Endothelial cell (in vitro differentiated cells): Measurements from ENCODE around the gene AMER1. TPM values are rescaled to one million over a fixed set of nuclear protein-coding genes. Genes with fewer than 3 reads are reported as not detected.
"Not testable (repeated sequence)": the region's sequence is repeated elsewhere in the genome, so short reads cannot be mapped to it uniquely, and the experiment has no call there.

Source experiments
- DNase-seq: peaks from one replicate; pipeline ENCODE4 v3.0.0; 2021; ENCODE audit warnings: low spot score
- H3K27ac Mint-ChIP-seq: one replicate; pipeline ENCODE4 v1.8.0; 2021; ENCODE audit warnings: mixed read lengths, inconsistent platforms; ENCODE audit not compliant: unreplicated experiment
- H3K27me3 Mint-ChIP-seq: one replicate; pipeline ENCODE4 v1.8.0; 2021; ENCODE audit warnings: mild to moderate bottlenecking, moderate library complexity, mixed read lengths, inconsistent platforms; ENCODE audit not compliant: unreplicated experiment
- H3K36me3 Mint-ChIP-seq: one replicate; pipeline ENCODE4 v1.8.0; 2021; ENCODE audit warnings: mild to moderate bottlenecking, low read depth, mixed read lengths, inconsistent platforms; ENCODE audit not compliant: unreplicated experiment
- H3K4me1 Mint-ChIP-seq: one replicate; pipeline ENCODE4 v1.8.0; 2021; ENCODE audit warnings: mild to moderate bottlenecking, mixed read lengths, inconsistent platforms; ENCODE audit not compliant: unreplicated experiment
- H3K4me3 Mint-ChIP-seq: one replicate; pipeline ENCODE4 v1.8.0; 2021; ENCODE audit warnings: mild to moderate bottlenecking, mixed read lengths, inconsistent platforms; ENCODE audit not compliant: unreplicated experiment
- H3K9me3 Mint-ChIP-seq: one replicate; pipeline ENCODE4 v1.8.0; 2021; ENCODE audit warnings: mixed read lengths, inconsistent platforms; ENCODE audit not compliant: unreplicated experiment
- long read RNA-seq: library from polyadenylated mRNA; unstranded; transcript quantifications from one replicate; pipeline ENCODE4 v2.0.0, GENCODE V29; 2020; ENCODE audit not compliant: unreplicated experiment
- total RNA-seq: library from RNA; stranded (reverse); fragmentation: NEBNext Ultra II Directional; extraction: Animal tissue kit (Norgen Biotek cat#: 25700); gene quantifications from one replicate; pipeline ENCODE4 v1.2.1, GENCODE V29; 2021; ENCODE audit not compliant: unreplicated experiment
- TF ChIP-seq, protein P1 (sequence below): fragments of 200-600 bp; sonication (generic); IDR thresholded peaks from one replicate; pipeline ENCODE4 v1.5.0; 2021; ENCODE audit warnings: antibody characterized with exemption; ENCODE audit not compliant: unreplicated experiment

The AMER1 gene
- total RNA-seq = 3.3 TPM
- long read RNA-seq = 0 reads

DNA sequence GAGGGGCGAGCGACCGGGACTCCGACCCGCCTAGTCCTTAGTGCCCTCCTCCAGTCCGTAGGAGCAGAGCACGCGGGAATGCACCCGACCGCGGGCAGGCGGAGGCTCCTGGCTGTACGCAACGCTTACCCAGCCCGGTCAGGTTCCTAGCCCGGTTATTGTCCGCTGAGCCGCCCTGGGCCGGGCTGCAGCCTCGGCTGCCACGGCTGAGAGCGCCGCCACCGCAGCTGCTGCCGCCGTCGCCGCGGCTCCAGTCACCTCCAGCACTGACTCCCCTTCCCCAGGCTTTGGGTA, at the start of gene AMER1:
AMER1 (minus strand) TSS at position 268 of the 294 bp plus-strand sequence. CDS start 12,422 bp downstream, outside the sequence.
- Mint-ChIP-seq H3K27ac (no peak within 1 kb of the TSS), H3K9me3 (no peaks in the 10 kb centered on the region), H3K36me3 (no peaks in the 10 kb centered on the region), H3K27me3 (peaks cover 3% of the 10 kb centered on the region), H3K4me1 (no peaks in the 10 kb centered on the region), H3K4me3 (peak within 1 kb of the TSS; percentile 87)
- no peak for DNase-seq
- TF ChIP-seq, protein P1, sequence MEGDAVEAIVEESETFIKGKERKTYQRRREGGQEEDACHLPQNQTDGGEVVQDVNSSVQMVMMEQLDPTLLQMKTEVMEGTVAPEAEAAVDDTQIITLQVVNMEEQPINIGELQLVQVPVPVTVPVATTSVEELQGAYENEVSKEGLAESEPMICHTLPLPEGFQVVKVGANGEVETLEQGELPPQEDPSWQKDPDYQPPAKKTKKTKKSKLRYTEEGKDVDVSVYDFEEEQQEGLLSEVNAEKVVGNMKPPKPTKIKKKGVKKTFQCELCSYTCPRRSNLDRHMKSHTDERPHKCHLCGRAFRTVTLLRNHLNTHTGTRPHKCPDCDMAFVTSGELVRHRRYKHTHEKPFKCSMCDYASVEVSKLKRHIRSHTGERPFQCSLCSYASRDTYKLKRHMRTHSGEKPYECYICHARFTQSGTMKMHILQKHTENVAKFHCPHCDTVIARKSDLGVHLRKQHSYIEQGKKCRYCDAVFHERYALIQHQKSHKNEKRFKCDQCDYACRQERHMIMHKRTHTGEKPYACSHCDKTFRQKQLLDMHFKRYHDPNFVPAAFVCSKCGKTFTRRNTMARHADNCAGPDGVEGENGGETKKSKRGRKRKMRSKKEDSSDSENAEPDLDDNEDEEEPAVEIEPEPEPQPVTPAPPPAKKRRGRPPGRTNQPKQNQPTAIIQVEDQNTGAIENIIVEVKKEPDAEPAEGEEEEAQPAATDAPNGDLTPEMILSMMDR = no peak

DNA sequence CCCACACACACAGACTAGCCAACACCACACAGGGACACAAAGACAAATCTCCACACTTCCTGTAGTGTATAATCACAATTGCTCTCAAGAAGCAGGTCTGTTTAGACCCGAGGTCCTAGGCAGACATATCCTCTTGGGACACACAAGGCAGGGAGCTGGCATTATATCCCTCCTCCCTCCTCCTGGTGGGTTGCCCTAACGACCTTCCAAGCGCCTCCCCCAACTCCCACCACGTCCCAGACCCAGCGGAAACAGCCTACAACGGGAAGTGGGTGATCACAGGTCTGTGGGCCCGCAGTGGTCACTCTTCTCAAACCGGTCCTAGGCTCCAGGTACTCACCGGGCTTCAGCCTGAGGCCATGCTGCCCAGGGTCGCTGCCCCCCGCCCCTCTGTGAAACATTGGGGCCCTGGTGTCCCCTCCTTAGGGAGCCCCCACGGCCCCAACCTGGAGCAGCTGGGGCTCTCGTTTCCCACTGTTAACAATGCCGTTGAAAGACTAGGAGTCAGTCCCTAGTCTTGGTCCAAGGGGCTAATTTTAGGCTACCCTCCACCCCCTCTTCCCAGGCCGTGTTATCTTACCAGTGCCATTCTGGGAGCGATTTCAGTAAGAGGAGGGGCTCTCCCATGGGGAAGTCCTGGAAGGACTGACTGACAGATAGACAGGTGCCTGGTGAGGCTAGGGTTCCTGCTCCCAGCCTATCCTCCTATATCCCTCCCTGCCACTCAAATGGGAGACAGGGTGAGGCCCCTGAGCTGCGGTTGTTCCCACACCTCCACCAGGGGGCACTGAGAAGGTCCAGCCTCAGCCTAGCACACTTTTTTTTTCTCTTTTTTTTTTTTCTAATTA, 24.8 kb upstream of the AMER1 start, which contains the start of gene ASB12:
ASB12 (minus strand) TSS at position 485 of the 848 bp plus-strand sequence. CDS start 4,957 bp downstream, outside the sequence.
- H3K36me3 Mint-ChIP-seq = no peaks in the 10 kb centered on the region
- TF ChIP-seq, protein P1 = no peak
- no peaks in the 10 kb centered on the region for H3K9me3 Mint-ChIP-seq
- H3K27me3 Mint-ChIP-seq = no peaks in the 10 kb centered on the region
- H3K4me1 Mint-ChIP-seq = no peaks in the 10 kb centered on the region
- DNase-seq = no peak
- H3K27ac Mint-ChIP-seq = no peak within 1 kb of the TSS
- no peak within 1 kb of the TSS for H3K4me3 Mint-ChIP-seq

DNA sequence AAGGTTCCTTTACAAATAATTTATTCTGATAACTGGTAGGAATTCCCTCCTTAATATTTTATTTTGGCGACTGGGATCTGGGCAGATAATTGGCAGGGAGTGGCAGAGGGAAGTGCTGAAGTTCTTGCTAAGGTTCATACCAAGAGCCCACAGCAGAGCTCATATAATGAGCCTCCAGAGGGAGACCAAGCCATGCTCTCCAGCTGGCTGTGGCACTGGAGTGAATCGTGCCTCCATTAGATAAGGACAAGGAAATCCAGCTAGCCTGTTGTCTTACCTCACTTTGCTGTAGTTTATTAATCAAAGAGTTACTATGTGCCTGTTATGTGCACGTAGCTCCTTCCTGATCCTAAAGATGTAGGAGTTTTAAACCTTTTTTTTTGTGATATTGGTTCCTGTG, 23.6 kb upstream of the AMER1 start:
- H3K27me3 Mint-ChIP-seq = no peaks in the 10 kb centered on the region
- H3K9me3 Mint-ChIP-seq = no peaks in the 10 kb centered on the region
- H3K27ac Mint-ChIP-seq = no peak overlapping the region
- no peak overlapping the region for H3K4me3 Mint-ChIP-seq
- TF ChIP-seq, protein P1 = no peak
- H3K36me3 Mint-ChIP-seq = no peaks in the 10 kb centered on the region
- DNase-seq = no peak
- no peaks in the 10 kb centered on the region for H3K4me1 Mint-ChIP-seq

DNA sequence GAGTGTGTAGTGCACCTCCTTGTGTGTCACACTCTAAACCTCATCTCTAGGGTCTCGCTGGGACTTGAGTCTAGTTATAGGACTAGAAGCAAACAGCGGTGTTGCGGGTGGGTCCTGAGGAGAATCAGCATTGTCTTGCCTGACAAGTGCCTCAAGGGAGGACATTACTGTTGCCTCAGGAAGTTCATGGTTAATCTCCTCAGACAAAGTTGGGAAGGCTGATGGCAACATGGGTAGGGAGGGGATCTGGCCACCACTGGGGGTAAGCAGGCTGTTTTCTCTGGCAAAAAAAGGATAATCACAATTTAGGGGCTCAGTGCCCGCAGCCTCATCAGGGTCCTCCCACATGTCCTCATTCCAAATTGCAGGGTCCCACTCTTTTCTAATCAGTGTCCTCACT, 12.5 kb upstream of the AMER1 start:
- Mint-ChIP-seq H3K4me3 (no peak overlapping the region), H3K9me3 (no peaks in the 10 kb centered on the region), H3K27me3 (no peaks in the 10 kb centered on the region), H3K27ac (no peak overlapping the region), H3K36me3 (no peaks in the 10 kb centered on the region), H3K4me1 (no peaks in the 10 kb centered on the region)
- DNase-seq = no peak
- TF ChIP-seq, protein P1 = no peak

DNA sequence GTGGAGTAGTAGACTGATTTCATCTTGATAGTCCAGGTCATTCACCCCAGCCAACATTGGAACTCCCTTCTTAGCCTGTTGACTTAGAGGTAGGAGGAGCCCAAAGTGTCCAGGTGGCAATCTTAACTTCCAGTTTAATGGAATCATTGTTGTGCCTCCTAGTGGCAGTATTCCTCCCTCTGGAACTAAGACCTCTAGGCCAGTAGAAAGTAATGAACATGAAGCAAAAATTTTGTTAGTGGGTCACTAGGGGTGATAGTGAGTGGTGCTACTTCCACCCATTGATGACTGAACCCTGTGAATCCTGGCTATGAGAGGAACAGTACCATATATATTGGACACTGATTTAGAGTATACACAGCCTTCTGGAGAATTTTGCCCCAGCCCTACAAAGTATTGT, 8.5 kb upstream of the AMER1 start:
- H3K27me3 Mint-ChIP-seq, H3K27ac Mint-ChIP-seq, DNase-seq, H3K4me3 Mint-ChIP-seq, H3K9me3 Mint-ChIP-seq, H3K4me1 Mint-ChIP-seq, H3K36me3 Mint-ChIP-seq: not testable (repeated sequence)
